Measurements from ENCODE around the gene GRM2.
A peak's percentile ranks its signal among the peaks of the same experiment; 100 is the strongest.

Gene GRM2

GRCh38 chr3:51669241-51670052 is 37.4 kb upstream of the GRM2 start:
- TF ChIP-seq FOXP2 (optimal IDR thresholded peaks at IDR 0.05; ENCODE audit: borderline replicate concordance, extremely low read depth, extremely low read length, insufficient read depth): peak; percentile 44
- TF ChIP-seq, protein P1, sequence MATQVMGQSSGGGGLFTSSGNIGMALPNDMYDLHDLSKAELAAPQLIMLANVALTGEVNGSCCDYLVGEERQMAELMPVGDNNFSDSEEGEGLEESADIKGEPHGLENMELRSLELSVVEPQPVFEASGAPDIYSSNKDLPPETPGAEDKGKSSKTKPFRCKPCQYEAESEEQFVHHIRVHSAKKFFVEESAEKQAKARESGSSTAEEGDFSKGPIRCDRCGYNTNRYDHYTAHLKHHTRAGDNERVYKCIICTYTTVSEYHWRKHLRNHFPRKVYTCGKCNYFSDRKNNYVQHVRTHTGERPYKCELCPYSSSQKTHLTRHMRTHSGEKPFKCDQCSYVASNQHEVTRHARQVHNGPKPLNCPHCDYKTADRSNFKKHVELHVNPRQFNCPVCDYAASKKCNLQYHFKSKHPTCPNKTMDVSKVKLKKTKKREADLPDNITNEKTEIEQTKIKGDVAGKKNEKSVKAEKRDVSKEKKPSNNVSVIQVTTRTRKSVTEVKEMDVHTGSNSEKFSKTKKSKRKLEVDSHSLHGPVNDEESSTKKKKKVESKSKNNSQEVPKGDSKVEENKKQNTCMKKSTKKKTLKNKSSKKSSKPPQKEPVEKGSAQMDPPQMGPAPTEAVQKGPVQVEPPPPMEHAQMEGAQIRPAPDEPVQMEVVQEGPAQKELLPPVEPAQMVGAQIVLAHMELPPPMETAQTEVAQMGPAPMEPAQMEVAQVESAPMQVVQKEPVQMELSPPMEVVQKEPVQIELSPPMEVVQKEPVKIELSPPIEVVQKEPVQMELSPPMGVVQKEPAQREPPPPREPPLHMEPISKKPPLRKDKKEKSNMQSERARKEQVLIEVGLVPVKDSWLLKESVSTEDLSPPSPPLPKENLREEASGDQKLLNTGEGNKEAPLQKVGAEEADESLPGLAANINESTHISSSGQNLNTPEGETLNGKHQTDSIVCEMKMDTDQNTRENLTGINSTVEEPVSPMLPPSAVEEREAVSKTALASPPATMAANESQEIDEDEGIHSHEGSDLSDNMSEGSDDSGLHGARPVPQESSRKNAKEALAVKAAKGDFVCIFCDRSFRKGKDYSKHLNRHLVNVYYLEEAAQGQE (IDR thresholded peaks at IDR 0.05; ENCODE audit: insufficient read depth in 1 of 2, low read depth in 2 of 2, low read length in 2 of 2): no peak
- TF ChIP-seq TAF1 (IDR thresholded peaks at IDR 0.05; ENCODE audit: borderline replicate concordance, insufficient read depth, low read length): no peak
- no peak for TF ChIP-seq SIN3A (IDR thresholded peaks at IDR 0.05; ENCODE audit: borderline replicate concordance, insufficient read depth, low read length)
- TF ChIP-seq POLR2AphosphoS5 (IDR thresholded peaks at IDR 0.05; ENCODE audit: low read depth, low read length): no peak

DNA sequence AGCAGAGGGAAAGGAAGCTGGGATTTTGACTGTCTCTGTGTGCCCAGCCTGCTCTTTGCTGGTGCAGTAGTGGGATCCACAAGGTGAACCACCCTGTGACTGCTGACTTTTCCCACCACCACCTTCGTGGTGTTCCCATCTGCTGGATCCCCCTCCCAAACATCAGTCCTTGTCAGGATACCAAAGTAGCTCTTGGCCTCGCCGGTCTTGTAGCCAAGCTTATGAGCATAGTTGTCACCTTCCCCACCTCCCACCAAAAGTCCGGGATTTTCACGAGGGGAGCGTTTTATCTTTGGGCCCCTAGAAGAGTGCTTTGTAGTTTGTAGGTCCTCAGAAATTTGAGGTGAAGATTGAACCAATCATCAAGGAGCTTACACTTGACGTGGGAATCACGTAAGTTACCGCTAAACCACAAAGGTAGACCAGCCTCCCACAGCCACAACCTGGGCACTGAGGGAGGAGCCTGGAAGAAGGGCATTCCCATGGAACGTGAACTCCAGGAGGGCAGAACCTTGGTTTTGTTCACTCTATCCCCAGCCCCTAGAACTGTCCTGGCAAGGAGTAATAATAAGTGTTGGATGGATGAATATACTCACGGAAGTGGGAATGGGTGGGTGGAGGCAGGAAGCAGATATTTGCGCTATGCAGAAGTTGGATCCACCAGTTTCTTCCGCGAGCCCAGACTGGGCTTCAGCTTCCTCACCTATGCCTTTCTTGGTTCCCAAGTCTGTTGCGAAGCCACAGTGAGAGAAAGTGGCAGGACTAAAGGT is 36.6 kb upstream of the GRM2 start:
- TF ChIP-seq, protein P1 (IDR thresholded peaks at IDR 0.05; ENCODE audit: insufficient read depth in 1 of 2, low read depth in 2 of 2, low read length in 2 of 2): no peak
- TF ChIP-seq POLR2AphosphoS5 (IDR thresholded peaks at IDR 0.05; ENCODE audit: low read depth, low read length) (no peak), SIN3A (IDR thresholded peaks at IDR 0.05; ENCODE audit: borderline replicate concordance, insufficient read depth, low read length) (no peak), TAF1 (IDR thresholded peaks at IDR 0.05; ENCODE audit: borderline replicate concordance, insufficient read depth, low read length) (no peak), FOXP2 (optimal IDR thresholded peaks at IDR 0.05; ENCODE audit: borderline replicate concordance, extremely low read depth, extremely low read length, insufficient read depth) (no peak)

DNA sequence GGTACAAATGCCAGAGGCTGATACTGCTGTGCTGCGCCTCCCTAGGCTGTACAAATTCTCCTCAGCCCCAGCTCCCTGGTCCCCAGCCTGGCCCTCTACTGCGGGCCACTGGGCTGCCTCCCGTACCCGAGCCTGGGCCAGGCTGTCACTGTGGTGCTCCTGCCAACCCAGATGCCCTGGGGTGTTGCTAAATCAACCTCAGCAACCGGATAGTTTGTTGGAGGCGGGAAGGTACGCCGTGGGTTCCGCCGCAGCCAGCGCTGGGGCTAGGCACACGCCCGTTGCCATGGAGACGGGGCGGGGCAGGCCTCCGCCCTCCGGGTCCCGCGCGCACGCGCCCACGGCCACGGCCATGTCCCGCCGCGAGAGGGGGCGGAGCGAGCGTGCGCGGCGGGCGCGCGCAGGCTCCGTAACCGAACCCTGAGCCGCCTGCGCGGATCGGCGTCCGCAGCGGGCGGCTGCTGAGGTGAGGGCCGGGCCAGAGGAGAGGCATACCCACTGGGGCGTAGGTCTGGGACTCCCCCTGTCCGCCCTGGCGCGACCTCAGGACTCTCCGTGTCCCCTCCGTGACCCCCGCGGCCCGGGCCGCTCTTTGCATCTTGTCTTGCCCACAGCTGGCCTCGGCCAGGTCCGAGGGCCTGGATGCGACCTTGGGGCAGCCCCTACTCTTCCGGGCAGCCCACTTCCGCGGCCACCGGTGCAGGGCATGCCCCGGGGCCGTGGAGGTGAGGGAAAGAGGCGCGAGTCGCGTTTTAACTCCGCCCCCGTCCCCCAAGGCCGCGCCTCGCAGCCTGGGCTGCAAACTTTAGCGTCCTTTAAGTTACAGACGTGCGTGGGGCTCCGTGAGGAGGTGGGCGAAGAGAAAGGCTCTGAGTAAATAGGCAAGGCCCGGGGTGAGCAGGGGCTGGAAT is 35.8 kb upstream of the GRM2 start, which contains the start of gene TEX264:
Gene TEX264, plus strand, starts transcription at position 430 of the 911 bp plus-strand sequence. CDS start 3,053 bp downstream, outside the sequence.
- TF ChIP-seq TAF1 (IDR thresholded peaks at IDR 0.05; ENCODE audit: borderline replicate concordance, insufficient read depth, low read length) (0 out of 2 replicates have a peak, but pooled peaks have one; percentile 53), FOXP2 (optimal IDR thresholded peaks at IDR 0.05; ENCODE audit: borderline replicate concordance, extremely low read depth, extremely low read length, insufficient read depth) (no peak), POLR2AphosphoS5 (IDR thresholded peaks at IDR 0.05; ENCODE audit: low read depth, low read length) (peak; percentile 64), SIN3A (IDR thresholded peaks at IDR 0.05; ENCODE audit: borderline replicate concordance, insufficient read depth, low read length) (no peak)
- TF ChIP-seq, protein P1 (IDR thresholded peaks at IDR 0.05; ENCODE audit: insufficient read depth in 1 of 2, low read depth in 2 of 2, low read length in 2 of 2): no peak

- no peak for TF ChIP-seq TAF1 (IDR thresholded peaks at IDR 0.05; ENCODE audit: borderline replicate concordance, insufficient read depth, low read length)
- no peak for TF ChIP-seq FOXP2 (optimal IDR thresholded peaks at IDR 0.05; ENCODE audit: borderline replicate concordance, extremely low read depth, extremely low read length, insufficient read depth)
- no peak for TF ChIP-seq POLR2AphosphoS5 (IDR thresholded peaks at IDR 0.05; ENCODE audit: low read depth, low read length)
- TF ChIP-seq SIN3A (IDR thresholded peaks at IDR 0.05; ENCODE audit: borderline replicate concordance, insufficient read depth, low read length): no peak
- TF ChIP-seq, protein P1 (IDR thresholded peaks at IDR 0.05; ENCODE audit: insufficient read depth in 1 of 2, low read depth in 2 of 2, low read length in 2 of 2): no peak
These were observed 35.0 kb upstream of the GRM2 start for GRCh38 chr3:51671734-51672475.

All from PFSK-1 (cell line).